BE2C (cell line): ENCODE results near the gene MATK.

Experiments used
- DNase-seq: peaks from one replicate; pipeline ENCODE4 v3.0.0-alpha.2; 2020
- H3K27me3 ChIP-seq: fragments of 250-450 bp; sonication (Bioruptor Pico); 2 replicates; pipeline ENCODE4 v1.5.1; 2020; ENCODE audit warnings: mild to moderate bottlenecking
- H3K36me3 ChIP-seq: fragments of 250-450 bp; sonication (Bioruptor Pico); 2 replicates; pipeline ENCODE4 v1.5.1; 2020; ENCODE audit warnings: mild to moderate bottlenecking
- H3K4me1 ChIP-seq: fragments of 250-450 bp; sonication (Bioruptor Pico); 2 replicates; pipeline ENCODE4 v1.5.1; 2020
- H3K4me3 ChIP-seq: 2 replicates; pipeline ENCODE4 v1.5.1; 2011; ENCODE audit warnings: low read depth, low read length
- H3K9me3 ChIP-seq: fragments of 250-450 bp; sonication (Bioruptor Pico); 2 replicates; pipeline ENCODE4 v1.5.1; 2020
- CTCF ChIP-seq: IDR thresholded peaks from 2 replicates; pipeline ENCODE4 v1.5.1; 2012; ENCODE audit warnings: mild to moderate bottlenecking, low read depth, low read length

The MATK gene

GRCh38 chr19:3775831-3776230 lies 10.3 kb downstream of the MATK start:
- no peaks in the 10 kb centered on the region for H3K9me3 ChIP-seq
- no peaks in the 10 kb centered on the region for H3K36me3 ChIP-seq
- no peaks in the 10 kb centered on the region for H3K4me1 ChIP-seq
- H3K4me3 ChIP-seq, result no peak overlapping the region
- TF ChIP-seq CTCF, result no peak
- no peak for DNase-seq
- H3K27me3 ChIP-seq, result 0 out of 2 replicates have a peak, but pooled peaks cover 6% of the 10 kb centered on the region

- no peaks in the 10 kb centered on the region for H3K36me3 ChIP-seq
- H3K4me1 ChIP-seq, result no peaks in the 10 kb centered on the region
- TF ChIP-seq CTCF, result no peak
- no peak overlapping the region for H3K4me3 ChIP-seq
- no peaks in the 10 kb centered on the region for H3K9me3 ChIP-seq
- H3K27me3 ChIP-seq, result 0 out of 2 replicates have a peak, but pooled peaks cover 6% of the 10 kb centered on the region
- no peak for DNase-seq
These were observed 10.8 kb downstream of the MATK start for GRCh38 chr19:3775374-3775711.

GRCh38 chr19:3774621-3775373 lies 11.4 kb downstream of the MATK start:
- Histone ChIP-seq H3K36me3 (no peaks in the 10 kb centered on the region; the same call in 1 of the 2 replicates), H3K9me3 (no peaks in the 10 kb centered on the region), H3K27me3 (0 out of 2 replicates have a peak, but pooled peaks cover 6% of the 10 kb centered on the region), H3K4me3 (no peak overlapping the region), H3K4me1 (no peaks in the 10 kb centered on the region)
- no peak for DNase-seq
- TF ChIP-seq CTCF, result no peak

- H3K27me3 ChIP-seq, result 0 out of 2 replicates have a peak, but pooled peaks cover 6% of the 10 kb centered on the region
- no peak for DNase-seq
- no peaks in the 10 kb centered on the region; the same call in 1 of the 2 replicates for H3K36me3 ChIP-seq
- no peak for TF ChIP-seq CTCF
- no peaks in the 10 kb centered on the region for H3K4me1 ChIP-seq
- H3K4me3 ChIP-seq, result no peak overlapping the region
- H3K9me3 ChIP-seq, result no peaks in the 10 kb centered on the region
These were observed 12.2 kb downstream of the MATK start for GRCh38 chr19:3773814-3774515.

- Histone ChIP-seq H3K9me3 (no peaks in the 10 kb centered on the region), H3K27me3 (no peaks in the 10 kb centered on the region), H3K4me1 (no peaks in the 10 kb centered on the region), H3K4me3 (no peak within 1 kb of the TSS), H3K36me3 (peaks cover 13% of the 10 kb centered on the region)
- TF ChIP-seq CTCF, result no peak
- no peak for DNase-seq
These were observed 14.2 kb downstream of the MATK start, which contains the start of gene RAX2 for GRCh38 chr19:3771906-3772455. Gene RAX2 (minus strand): TSS chr19:3772228. CDS start chr19:3771742, 486 bp downstream.
